HEK293T (cell line): ENCODE measurements around the gene TTC23L.

Experiments used
- ARNT ChIP-seq: fragments of 450-650 bp; IDR thresholded peaks from 2 replicates; pipeline ENCODE4 v1.6.1; 2017; ENCODE audit warnings: mild to moderate bottlenecking
- BHLHE40 ChIP-seq: fragments of 450-650 bp; IDR thresholded peaks from 2 replicates; pipeline ENCODE4 v1.6.1; 2016; ENCODE audit warnings: mild to moderate bottlenecking, moderate library complexity, borderline replicate concordance
- CTBP1 ChIP-seq: fragments of 450-650 bp; IDR thresholded peaks from 2 replicates; pipeline ENCODE4 v1.6.1; 2016; ENCODE audit warnings: borderline replicate concordance
- ELF4 ChIP-seq: fragments of 450-650 bp; IDR thresholded peaks from 2 replicates; pipeline ENCODE4 v1.6.1; 2017; ENCODE audit warnings: antibody characterized with exemption
- FOXA1 ChIP-seq: fragments of 450-650 bp; IDR thresholded peaks from 2 replicates; pipeline ENCODE4 v1.6.1; 2016; ENCODE audit warnings: mild to moderate bottlenecking
- FOXK2 ChIP-seq: fragments of 450-650 bp; IDR thresholded peaks from 2 replicates; pipeline ENCODE4 v1.6.1; 2016; ENCODE audit warnings: mild to moderate bottlenecking
- HDGF ChIP-seq: fragments of 450-650 bp; IDR thresholded peaks from 2 replicates; pipeline ENCODE4 v1.6.1; 2017; ENCODE audit warnings: antibody characterized with exemption, borderline replicate concordance
- L3MBTL2 ChIP-seq: fragments of 450-650 bp; conservative IDR thresholded peaks from 2 replicates; pipeline ENCODE4 v1.6.1; 2016; ENCODE audit warnings: mild to moderate bottlenecking
- LEF1 ChIP-seq: fragments of 450-650 bp; IDR thresholded peaks from 2 replicates; pipeline ENCODE4 v1.6.1; 2017; ENCODE audit warnings: mild to moderate bottlenecking, borderline replicate concordance
- NFRKB ChIP-seq: fragments of 450-650 bp; IDR thresholded peaks from 2 replicates; pipeline ENCODE4 v1.6.1; 2016; ENCODE audit warnings: mild to moderate bottlenecking, moderate library complexity
- SP1 ChIP-seq: fragments of 450-650 bp; IDR thresholded peaks from 2 replicates; pipeline ENCODE4 v1.6.1; 2017
- SUZ12 ChIP-seq: fragments of 450-650 bp; IDR thresholded peaks from 2 replicates; pipeline ENCODE4 v1.6.1; 2016; ENCODE audit warnings: mild to moderate bottlenecking
- TARDBP ChIP-seq: fragments of 450-650 bp; IDR thresholded peaks from 2 replicates; pipeline ENCODE4 v1.6.1; 2016
- ZNF384 ChIP-seq: fragments of 450-650 bp; IDR thresholded peaks from 2 replicates; pipeline ENCODE4 v1.6.1; 2016

DNA sequence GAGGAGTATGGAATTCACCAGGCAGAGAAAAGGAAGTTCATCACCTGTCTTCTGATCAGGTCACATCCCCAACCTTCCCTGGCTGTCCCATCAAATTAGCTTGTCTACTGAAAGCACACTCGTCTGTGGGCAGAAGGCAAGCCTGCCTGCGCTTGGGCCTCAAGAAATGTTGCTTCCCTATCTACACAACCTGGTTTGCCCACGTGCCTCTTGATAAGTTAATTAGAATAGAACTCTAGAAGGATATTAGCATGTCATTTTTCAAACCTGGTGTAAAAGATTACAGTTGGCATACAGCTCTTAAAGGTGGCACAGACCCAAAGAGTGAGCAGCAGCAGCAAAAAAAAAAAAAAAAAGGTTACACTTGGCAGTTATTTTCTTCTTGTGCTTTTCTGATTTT lies 5.1 kb downstream of the TTC23L start:
- TF ChIP-seq ZNF384 = no peak
- no peak for TF ChIP-seq SP1
- TF ChIP-seq FOXK2 = no peak
- no peak for TF ChIP-seq BHLHE40
- no peak for TF ChIP-seq ELF4
- no peak for TF ChIP-seq SUZ12
- TF ChIP-seq LEF1 = no peak
- TF ChIP-seq CTBP1 = no peak
- no peak for TF ChIP-seq NFRKB
- TF ChIP-seq HDGF = no peak
- no peak for TF ChIP-seq L3MBTL2
- TF ChIP-seq ARNT = no peak
- no peak for TF ChIP-seq TARDBP
- TF ChIP-seq FOXA1 = no peak
